ENCODE data around the gene ROBO1. TPM values are rescaled to one million over a fixed set of nuclear protein-coding genes. Genes with fewer than 3 reads are reported as not detected.

Gene ROBO1
- total RNA-seq, 1 donor from 2014 or later, result 20.8 TPM

- peak; percentile 67 for DNase-seq (ENCODE audit: low read depth)
- no peak for FAIRE-seq
- TF ChIP-seq CTCF (IDR thresholded peaks at IDR 0.05; ENCODE audit: insufficient read depth, low read length, severe bottlenecking), result no peak
- Histone ChIP-seq H3K27me3 (ENCODE audit: control insufficient read depth, insufficient read depth, low read length) (no peaks in the 10 kb centered on the region), H3K4me3 (ENCODE audit: low read depth, low read length) (no peak overlapping the region), H3K36me3 (ENCODE audit: control insufficient read depth, insufficient read depth, low read length) (no peaks in the 10 kb centered on the region)
These were observed 969.4 kb downstream of the ROBO1 start for GRCh38 chr3:78798266-78798832.

GRCh38 chr3:78794431-78794830 lies 973.4 kb downstream of the ROBO1 start:
- H3K36me3 ChIP-seq (ENCODE audit: control insufficient read depth, insufficient read depth, low read length), result no peaks in the 10 kb centered on the region
- FAIRE-seq (no peak), DNase-seq (ENCODE audit: low read depth) (peak; percentile 61)
- no peak overlapping the region for H3K4me3 ChIP-seq (ENCODE audit: low read depth, low read length)
- TF ChIP-seq CTCF (IDR thresholded peaks at IDR 0.05; ENCODE audit: insufficient read depth, low read length, severe bottlenecking), result no peak
- no peaks in the 10 kb centered on the region for H3K27me3 ChIP-seq (ENCODE audit: control insufficient read depth, insufficient read depth, low read length)

GRCh38 chr3:78792733-78793132 lies 975.1 kb downstream of the ROBO1 start:
- H3K4me3 ChIP-seq (ENCODE audit: low read depth, low read length), result no peak overlapping the region
- TF ChIP-seq CTCF (IDR thresholded peaks at IDR 0.05; ENCODE audit: insufficient read depth, low read length, severe bottlenecking), result no peak
- no peaks in the 10 kb centered on the region for H3K27me3 ChIP-seq (ENCODE audit: control insufficient read depth, insufficient read depth, low read length)
- DNase-seq (ENCODE audit: low read depth), result no peak
- no peak for FAIRE-seq
- no peaks in the 10 kb centered on the region for H3K36me3 ChIP-seq (ENCODE audit: control insufficient read depth, insufficient read depth, low read length)

- FAIRE-seq, result no peak
- no peak overlapping the region for H3K4me3 ChIP-seq (ENCODE audit: low read depth, low read length)
- H3K27me3 ChIP-seq (ENCODE audit: control insufficient read depth, insufficient read depth, low read length), result no peaks in the 10 kb centered on the region
- no peak for DNase-seq (ENCODE audit: low read depth)
- H3K36me3 ChIP-seq (ENCODE audit: control insufficient read depth, insufficient read depth, low read length), result no peaks in the 10 kb centered on the region
- no peak for TF ChIP-seq CTCF (IDR thresholded peaks at IDR 0.05; ENCODE audit: insufficient read depth, low read length, severe bottlenecking)
These were observed 975.6 kb downstream of the ROBO1 start for GRCh38 chr3:78792212-78792611.

- Histone ChIP-seq H3K27me3 (ENCODE audit: control insufficient read depth, insufficient read depth, low read length) (no peaks in the 10 kb centered on the region), H3K4me3 (ENCODE audit: low read depth, low read length) (no peak overlapping the region), H3K36me3 (ENCODE audit: control insufficient read depth, insufficient read depth, low read length) (no peaks in the 10 kb centered on the region)
- no peak for FAIRE-seq
- DNase-seq (ENCODE audit: low read depth), result no peak
- TF ChIP-seq CTCF (IDR thresholded peaks at IDR 0.05; ENCODE audit: insufficient read depth, low read length, severe bottlenecking), result no peak
These were observed 976.0 kb downstream of the ROBO1 start for GRCh38 chr3:78791753-78792152.

GRCh38 chr3:78788839-78789238 lies 979.0 kb downstream of the ROBO1 start:
- no peaks in the 10 kb centered on the region for H3K27me3 ChIP-seq (ENCODE audit: control insufficient read depth, insufficient read depth, low read length)
- no peaks in the 10 kb centered on the region for H3K36me3 ChIP-seq (ENCODE audit: control insufficient read depth, insufficient read depth, low read length)
- no peak for DNase-seq (ENCODE audit: low read depth)
- no peak for TF ChIP-seq CTCF (IDR thresholded peaks at IDR 0.05; ENCODE audit: insufficient read depth, low read length, severe bottlenecking)
- no peak overlapping the region for H3K4me3 ChIP-seq (ENCODE audit: low read depth, low read length)
- FAIRE-seq, result no peak

All from bronchial epithelial cell (primary cell).